Bronchial epithelial cell (primary cell): Measurements from ENCODE around the gene DPM2. TPM values are rescaled to one million over a fixed set of nuclear protein-coding genes. Genes with fewer than 3 reads are reported as not detected.

Source experiments
- DNase-seq: peaks from one replicate; pipeline ENCODE4 v3.0.0-alpha.2; 2010; ENCODE audit warnings: low read depth
- FAIRE-seq: peaks from 2 replicates; lab custom pipeline; 2011; peaks lifted over from hg19 to GRCh38; lab: Jason Lieb, UNC
- H3K27me3 ChIP-seq: 2 replicates; pipeline ENCODE4 v1.5.1; 2011; ENCODE audit warnings: low read length; ENCODE audit not compliant: control insufficient read depth, insufficient read depth
- H3K36me3 ChIP-seq: 2 replicates; pipeline ENCODE4 v1.5.1; 2011; ENCODE audit warnings: low read length; ENCODE audit not compliant: control insufficient read depth, insufficient read depth
- H3K4me3 ChIP-seq: 2 replicates; pipeline ENCODE4 v1.5.1; 2011; ENCODE audit warnings: mild to moderate bottlenecking, low read depth, low read length, control low read depth
- total RNA-seq: library from RNA; depleted of rRNA; stranded (reverse); fragments of >200 nt; gene quantifications from 2 replicates; pipeline ENCODE4 v1.2.1, GENCODE V29; 2014
- TF ChIP-seq, protein P1 (sequence below): IDR thresholded peaks from 2 replicates; pipeline ENCODE4 v1.5.1; 2011; ENCODE audit warnings: mild to moderate bottlenecking, moderate library complexity, low read length, control low read depth, inconsistent platforms; ENCODE audit not compliant: insufficient read depth, severe bottlenecking

Gene DPM2
- total RNA-seq, 1 donor from 2014 or later, result 11.8 TPM

- H3K27me3 ChIP-seq, result no peaks in the 10 kb centered on the region
- FAIRE-seq (no peak), DNase-seq (no peak)
- no peak overlapping the region for H3K4me3 ChIP-seq
- H3K36me3 ChIP-seq, result peaks cover 4% of the 10 kb centered on the region
- TF ChIP-seq, protein P1, sequence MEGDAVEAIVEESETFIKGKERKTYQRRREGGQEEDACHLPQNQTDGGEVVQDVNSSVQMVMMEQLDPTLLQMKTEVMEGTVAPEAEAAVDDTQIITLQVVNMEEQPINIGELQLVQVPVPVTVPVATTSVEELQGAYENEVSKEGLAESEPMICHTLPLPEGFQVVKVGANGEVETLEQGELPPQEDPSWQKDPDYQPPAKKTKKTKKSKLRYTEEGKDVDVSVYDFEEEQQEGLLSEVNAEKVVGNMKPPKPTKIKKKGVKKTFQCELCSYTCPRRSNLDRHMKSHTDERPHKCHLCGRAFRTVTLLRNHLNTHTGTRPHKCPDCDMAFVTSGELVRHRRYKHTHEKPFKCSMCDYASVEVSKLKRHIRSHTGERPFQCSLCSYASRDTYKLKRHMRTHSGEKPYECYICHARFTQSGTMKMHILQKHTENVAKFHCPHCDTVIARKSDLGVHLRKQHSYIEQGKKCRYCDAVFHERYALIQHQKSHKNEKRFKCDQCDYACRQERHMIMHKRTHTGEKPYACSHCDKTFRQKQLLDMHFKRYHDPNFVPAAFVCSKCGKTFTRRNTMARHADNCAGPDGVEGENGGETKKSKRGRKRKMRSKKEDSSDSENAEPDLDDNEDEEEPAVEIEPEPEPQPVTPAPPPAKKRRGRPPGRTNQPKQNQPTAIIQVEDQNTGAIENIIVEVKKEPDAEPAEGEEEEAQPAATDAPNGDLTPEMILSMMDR, result peak; percentile 1
Observed at GRCh38 chr9:127934248-127934647, 3.4 kb downstream of the DPM2 start.

DNA sequence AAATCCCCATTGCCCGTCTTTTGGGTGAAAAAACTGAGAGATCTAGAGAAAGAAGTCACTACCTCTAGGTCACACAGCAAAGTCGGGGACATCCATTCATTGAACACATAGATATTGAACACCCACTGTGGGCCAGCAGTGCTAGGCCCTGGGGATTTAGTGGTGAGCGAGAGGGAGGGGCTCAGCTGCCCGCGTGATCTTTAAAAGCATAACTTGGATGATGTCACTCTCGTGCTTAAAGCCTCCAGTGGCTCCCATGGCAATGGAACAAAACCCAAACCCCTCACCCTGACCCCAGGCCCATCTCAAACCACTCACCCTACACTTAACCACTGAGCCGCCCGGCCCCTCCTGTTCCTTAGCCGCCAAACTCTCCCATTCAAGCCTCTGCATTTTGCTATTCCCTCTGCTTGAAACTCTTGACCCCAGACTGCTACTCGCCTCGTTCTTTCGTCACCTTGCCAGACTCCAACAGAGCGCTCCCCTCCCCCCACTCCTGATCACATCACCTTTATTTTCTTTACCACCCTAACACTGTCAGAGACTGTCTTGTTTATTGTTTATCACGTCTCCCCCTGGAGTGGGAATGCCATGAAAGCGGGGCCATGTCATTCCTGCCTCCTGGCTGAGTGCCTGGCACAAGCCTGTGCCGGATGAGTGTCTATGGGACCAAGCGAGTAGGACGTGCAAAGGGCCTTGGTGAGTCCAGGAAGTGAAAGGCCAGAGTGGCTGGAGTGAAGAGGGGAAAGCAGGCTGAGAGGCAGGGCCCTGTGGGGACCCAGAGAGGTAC lies 6.4 kb downstream of the DPM2 start:
- peak; percentile 55 for DNase-seq
- Histone ChIP-seq H3K36me3 (peaks cover 2% of the 10 kb centered on the region), H3K4me3 (peak overlapping the region; percentile 41), H3K27me3 (no peaks in the 10 kb centered on the region)
- TF ChIP-seq, protein P1, result no peak
- FAIRE-seq, result no peak

DNA sequence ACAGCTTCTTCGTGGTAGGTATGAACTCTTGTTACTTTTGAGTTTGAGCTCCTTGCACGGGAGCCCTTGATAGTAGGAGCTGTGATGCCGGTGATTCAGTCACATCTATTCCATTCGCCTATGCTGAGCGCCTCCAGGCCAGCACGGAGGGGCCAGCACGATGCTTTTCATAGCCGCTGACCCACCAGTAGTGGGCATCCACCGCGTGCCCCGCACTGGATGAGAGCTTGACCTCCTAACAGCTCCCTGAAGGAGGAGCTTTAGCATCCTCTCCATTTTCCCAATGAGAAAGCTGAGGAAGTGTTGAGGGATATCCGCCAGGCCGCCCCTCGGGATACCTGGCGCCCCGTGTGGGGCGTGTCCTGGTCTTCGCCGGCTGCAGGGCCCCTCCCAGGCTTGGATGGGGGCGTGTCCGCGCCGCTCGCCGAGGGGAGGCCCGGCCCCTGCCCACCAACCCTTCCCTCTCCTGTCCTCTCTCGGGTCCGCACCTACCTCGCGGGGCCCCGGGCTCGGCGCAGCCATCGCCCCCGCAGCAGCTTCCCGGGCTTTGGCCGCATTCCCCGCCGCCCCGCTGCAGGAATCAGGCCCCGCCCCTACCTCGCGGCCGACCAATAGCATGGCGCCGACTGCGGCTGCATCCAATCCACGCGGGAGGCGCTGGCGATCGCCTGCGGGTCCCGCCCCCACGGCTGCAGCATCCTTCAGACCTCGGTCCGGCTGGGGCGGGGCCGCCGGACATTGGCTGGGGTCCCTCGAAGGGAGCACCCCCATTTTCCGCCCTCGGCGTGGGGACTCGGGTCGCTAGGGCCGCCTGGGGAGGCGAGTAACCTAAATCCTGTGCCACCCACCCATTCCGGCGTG lies 7.2 kb downstream of the DPM2 start, which contains the start of gene PIP5KL1:
TSS of gene PIP5KL1 (minus strand) at position 547 of the 861 bp plus-strand sequence. CDS start at position 522, 25 bp downstream.
- FAIRE-seq (no peak), DNase-seq (peak; percentile 57)

DNA sequence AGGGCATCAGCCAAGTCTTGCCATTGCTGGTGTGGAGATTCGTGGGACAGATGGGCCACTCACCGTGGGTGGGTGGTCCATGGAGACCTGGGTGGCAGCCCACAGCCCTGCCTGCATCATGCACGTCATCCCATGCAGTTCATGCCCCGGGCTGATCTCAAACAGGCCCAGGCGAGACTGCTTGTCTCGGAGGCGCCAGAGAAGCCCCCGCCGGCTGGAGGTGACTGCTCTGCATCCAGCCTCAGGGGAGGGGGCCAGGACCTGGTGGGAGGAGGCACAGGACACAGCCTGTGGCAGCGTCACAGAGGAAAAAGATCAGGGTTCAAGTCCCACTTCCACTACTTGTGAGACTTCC lies 8.1 kb downstream of the DPM2 start:
- Histone ChIP-seq H3K36me3 (no peaks in the 10 kb centered on the region), H3K27me3 (no peaks in the 10 kb centered on the region), H3K4me3 (no peak overlapping the region)
- no peak for FAIRE-seq
- no peak for DNase-seq
- TF ChIP-seq, protein P1, result no peak

More for the DNA sequence above, 7.2 kb downstream of the DPM2 start, which contains the start of gene PIP5KL1:
- H3K36me3 ChIP-seq, result no peaks in the 10 kb centered on the region
- no peaks in the 10 kb centered on the region for H3K27me3 ChIP-seq
- H3K4me3 ChIP-seq, result peak within 1 kb of the TSS; percentile 41
- TF ChIP-seq, protein P1, result no peak

GRCh38 chr9:127928676-127929624 lies 8.7 kb downstream of the DPM2 start:
- no peak for DNase-seq
- H3K4me3 ChIP-seq, result no peak overlapping the region
- H3K27me3 ChIP-seq, result no peaks in the 10 kb centered on the region
- no peaks in the 10 kb centered on the region for H3K36me3 ChIP-seq
- TF ChIP-seq, protein P1, result no peak
- FAIRE-seq, result no peak
